GM12878 (cell line): ENCODE results near the gene IGF1R.

Experiments
- JUND ChIP-seq: IDR thresholded peaks from 2 replicates; pipeline ENCODE4 v1.6.1; 2012; ENCODE audit warnings: low read depth, mild to moderate bottlenecking, low read length, improper control_type of control experiment, moderate library complexity
- RAD21 ChIP-seq: IDR thresholded peaks from 2 replicates; pipeline ENCODE4 v1.6.1; 2011; ENCODE audit warnings: mild to moderate bottlenecking, low read depth, low read length, moderate library complexity; ENCODE audit not compliant: insufficient read depth

- no peak for TF ChIP-seq JUND
- TF ChIP-seq RAD21: no peak
Measured at GRCh38 chr15:98840053-98840452, 191.7 kb downstream of the IGF1R start.
